Esophagus squamous epithelium (tissue), 4 donors: ENCODE results near the gene UMODL1.

ENCODE experiments used
- POLR2A ChIP-seq, 4 donors: fragments of 450-650 bp; IDR thresholded peaks; one replicate each; pipeline ENCODE4 v1.6.1; 2017; ENCODE audit warnings: antibody characterized with exemption in 4 of 4, mild to moderate bottlenecking in 4 of 4, moderate library complexity in 3 of 4
- TF ChIP-seq, protein P1 (sequence below), 6 experiments: fragments of 450-650 bp in 4 of 6; fragments of 200-600 bp in 2 of 6; sonication (generic) in 2 of 6; IDR thresholded peaks; one replicate each; pipeline ENCODE4 v1.5.1; 2016 to 2019; ENCODE audit warnings: antibody characterized with exemption in 6 of 6, mild to moderate bottlenecking in 4 of 6, moderate library complexity in 4 of 6

GRCh38 chr21:42191696-42192595 lies 120.8 kb downstream of the UMODL1 start:
- TF ChIP-seq, protein P1, sequence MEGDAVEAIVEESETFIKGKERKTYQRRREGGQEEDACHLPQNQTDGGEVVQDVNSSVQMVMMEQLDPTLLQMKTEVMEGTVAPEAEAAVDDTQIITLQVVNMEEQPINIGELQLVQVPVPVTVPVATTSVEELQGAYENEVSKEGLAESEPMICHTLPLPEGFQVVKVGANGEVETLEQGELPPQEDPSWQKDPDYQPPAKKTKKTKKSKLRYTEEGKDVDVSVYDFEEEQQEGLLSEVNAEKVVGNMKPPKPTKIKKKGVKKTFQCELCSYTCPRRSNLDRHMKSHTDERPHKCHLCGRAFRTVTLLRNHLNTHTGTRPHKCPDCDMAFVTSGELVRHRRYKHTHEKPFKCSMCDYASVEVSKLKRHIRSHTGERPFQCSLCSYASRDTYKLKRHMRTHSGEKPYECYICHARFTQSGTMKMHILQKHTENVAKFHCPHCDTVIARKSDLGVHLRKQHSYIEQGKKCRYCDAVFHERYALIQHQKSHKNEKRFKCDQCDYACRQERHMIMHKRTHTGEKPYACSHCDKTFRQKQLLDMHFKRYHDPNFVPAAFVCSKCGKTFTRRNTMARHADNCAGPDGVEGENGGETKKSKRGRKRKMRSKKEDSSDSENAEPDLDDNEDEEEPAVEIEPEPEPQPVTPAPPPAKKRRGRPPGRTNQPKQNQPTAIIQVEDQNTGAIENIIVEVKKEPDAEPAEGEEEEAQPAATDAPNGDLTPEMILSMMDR (IDR thresholded peaks at IDR 0.05): no peak
- TF ChIP-seq POLR2A (IDR thresholded peaks at IDR 0.05): no peak
